CD1c-positive myeloid dendritic cell (primary cell): ENCODE measurements around the gene GRIA4.

Source experiments
- DNase-seq: peaks from one replicate; pipeline ENCODE4 v3.0.0-alpha.2; 2016; ENCODE audit errors: extremely low spot score

GRIA4 gene

DNA sequence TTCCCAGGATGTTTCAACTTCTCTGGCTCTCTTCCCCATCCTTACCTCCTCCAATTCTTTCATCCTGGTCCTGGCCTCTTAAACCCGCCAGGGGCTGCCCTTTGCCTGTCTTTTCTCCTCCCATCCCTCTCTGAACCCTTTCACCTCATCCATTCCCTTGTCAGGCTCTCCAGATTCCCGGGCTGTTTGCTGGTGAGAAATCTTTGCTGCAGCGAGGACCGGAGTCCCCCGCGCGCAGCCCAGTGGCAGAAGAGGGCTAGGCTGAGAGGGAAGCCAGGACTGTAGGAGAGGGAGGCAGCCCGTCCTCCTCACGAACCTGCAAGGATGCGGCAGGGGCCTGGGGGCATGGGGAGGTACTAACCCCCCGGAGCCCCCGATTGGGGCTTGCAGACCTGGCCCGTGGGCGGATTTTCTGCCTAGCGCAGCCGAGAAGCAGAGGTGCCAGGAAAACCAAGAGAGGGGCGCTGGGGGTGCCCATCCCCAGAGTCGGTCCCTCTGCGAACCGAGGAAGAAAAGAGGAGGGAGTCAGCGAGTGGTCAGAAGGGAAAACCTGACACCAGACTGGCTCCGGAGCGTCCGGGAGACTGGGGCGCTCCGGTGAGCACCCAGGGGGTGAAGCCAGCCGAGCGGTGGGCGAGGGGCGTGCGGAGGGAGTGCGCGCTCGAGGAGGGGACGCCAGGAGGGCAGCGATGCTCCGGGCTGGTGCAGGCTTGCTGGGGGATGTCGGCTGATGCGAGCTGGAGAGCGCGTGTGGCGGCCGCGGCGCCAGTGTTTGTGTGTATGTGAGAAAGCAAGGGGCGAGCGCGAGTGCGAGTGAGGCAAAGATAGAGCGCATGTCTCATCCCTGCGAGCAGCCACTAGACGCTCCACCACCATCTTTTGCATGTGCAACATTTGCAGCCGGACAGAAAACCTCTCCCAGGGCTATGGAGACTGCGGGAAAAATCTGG is at the start of gene GRIA4:
Gene GRIA4, plus strand, starts transcription at position 242 of the 950 bp plus-strand sequence. CDS start 925 bp downstream, outside the sequence.
- DNase-seq, result no peak

DNA sequence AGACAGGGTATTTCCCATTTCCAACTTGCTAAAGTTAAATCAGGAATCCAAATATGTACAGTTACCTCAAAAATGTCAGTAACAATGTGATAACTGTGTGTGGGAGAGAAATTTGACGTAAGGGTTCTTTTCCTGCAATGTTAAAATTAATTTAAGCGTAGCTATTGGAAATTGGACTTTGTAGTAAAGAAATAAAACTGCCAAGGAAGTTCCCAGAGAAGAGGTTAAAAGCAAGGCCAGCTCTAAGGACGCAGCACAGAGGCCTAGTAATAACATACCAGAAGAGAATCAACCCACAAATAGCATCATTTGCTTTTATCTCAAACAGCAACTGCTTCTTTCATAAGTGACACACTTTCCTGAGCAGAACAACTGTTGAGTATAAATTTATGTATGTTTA is 36.8 kb upstream of the GRIA4 start:
- DNase-seq, result no peak

DNA sequence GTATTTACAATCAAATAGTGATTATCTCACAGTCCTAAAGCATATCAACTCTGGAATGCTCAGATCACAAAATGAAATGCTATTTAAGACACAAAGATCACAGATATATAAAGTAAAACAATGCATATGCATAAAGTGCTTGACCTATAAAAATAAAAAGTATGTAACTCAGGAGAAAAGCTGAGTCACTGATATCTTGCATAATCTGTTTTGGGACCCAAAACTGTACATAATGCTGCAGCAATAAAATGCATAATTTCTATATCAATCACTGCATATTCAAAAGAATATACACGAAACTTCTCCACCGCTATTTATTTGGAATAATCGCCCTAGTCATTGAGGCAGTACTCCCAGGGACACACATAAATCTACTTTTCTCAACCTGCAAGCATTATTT is 34.9 kb upstream of the GRIA4 start:
- no peak for DNase-seq

DNA sequence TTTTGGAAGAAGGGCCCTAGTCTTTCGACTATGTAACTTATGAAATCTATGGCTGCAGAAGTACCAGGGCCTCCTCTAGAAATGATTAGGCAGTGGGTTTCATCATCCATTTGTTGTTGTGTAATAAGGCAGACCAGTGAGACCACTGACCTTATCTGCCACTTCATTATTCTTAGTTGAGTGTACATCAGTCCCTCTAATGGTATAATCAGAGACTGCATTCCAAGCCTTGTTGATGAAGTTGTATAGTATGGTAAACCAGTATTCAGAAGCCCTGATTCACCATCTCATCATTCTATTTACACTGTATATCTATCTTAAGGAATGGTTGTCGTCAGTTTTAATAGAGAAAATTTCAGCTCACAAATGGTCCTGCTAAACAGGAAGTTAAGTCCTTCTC is 32.2 kb upstream of the GRIA4 start:
- no peak for DNase-seq

DNA sequence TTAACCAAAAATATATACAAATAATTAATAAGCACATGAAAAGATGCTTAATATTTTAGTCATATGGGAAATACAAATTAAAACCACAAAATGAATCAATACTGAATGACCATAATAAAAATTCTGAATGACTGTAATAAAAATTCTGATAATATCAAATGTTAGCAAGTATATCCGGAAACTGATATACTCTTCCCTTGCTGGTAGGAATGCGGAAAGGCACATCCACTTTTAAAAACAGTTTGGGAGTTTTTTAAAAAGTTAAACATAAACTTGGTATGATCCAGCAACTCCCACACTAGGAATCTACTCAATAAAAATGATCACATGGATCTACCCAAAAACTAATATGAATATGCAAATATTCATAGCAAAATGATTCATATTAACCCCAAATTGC is 30.8 kb upstream of the GRIA4 start:
- DNase-seq, result no peak

DNA sequence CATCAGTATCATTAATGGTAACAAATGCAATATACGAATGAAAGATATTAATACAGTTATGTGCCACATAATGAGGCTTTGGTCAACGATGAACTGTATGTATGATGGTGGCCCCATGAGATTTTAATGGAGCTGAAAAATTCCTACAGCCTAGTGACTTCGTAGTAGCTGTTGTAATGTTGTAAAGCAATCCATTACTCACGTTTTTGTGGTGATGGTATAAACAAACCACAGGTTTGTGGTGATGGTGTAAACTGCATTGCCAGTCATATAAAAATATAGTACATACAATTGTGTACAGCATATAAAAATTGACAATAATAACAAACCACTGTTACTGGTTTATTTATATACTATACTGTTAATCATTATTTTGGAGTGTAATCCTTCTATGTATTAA is 27.4 kb upstream of the GRIA4 start:
- no peak for DNase-seq

DNA sequence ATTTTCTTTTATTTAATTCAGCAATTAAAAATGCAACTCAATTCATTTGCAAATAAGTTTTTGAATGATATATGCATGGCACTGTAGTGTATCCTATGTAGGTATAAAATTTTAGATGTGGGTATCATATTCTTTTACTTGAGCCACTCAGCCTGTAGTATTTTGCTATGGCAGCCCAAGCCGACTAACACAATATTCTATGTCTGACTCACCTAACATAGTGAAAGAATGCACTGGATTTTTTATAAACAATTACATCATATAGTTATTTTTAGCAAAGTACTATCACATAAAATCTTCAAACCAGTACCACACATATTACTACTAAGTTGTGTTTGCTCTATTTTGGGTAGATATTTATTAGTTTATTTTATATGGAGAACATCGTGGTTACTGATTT is 21.9 kb upstream of the GRIA4 start:
- no peak for DNase-seq

DNA sequence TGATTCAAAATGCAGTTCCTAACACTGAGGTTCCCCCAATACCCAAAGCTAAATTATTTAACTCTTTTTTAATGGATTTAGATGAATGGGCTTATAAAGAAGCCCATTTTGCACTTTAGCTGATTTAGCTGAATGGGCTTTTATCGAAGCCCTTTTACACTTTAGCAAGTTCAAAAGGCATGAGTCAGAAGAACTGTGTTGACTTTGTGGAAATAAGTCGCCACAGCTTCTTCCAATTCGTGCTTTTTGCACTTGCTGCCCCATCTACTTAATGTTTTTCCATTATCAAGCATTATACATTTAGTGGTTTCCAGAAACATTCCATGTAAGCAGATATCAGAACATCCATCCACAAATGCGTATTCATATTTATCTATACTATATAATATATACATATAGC is 20.5 kb upstream of the GRIA4 start:
- no peak for DNase-seq

DNA sequence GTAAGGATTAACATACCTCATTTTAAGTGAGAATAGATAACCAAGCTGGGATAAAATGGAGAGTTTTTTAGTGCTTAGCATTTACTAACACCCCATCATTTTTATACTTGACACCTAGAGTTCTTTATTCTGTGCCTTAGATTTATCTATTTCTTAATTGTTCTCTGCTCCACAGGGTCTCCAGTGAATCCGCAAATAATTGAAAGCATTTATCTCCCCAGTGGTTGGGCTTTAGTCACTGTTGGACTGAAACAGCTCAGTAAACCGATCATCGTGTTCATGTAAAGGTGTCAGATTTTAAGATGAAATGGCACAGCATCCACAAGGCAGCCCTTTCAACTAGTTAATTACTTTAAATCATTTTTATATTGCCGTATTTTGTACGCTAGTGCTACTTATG is 17.8 kb upstream of the GRIA4 start:
- DNase-seq, result no peak

DNA sequence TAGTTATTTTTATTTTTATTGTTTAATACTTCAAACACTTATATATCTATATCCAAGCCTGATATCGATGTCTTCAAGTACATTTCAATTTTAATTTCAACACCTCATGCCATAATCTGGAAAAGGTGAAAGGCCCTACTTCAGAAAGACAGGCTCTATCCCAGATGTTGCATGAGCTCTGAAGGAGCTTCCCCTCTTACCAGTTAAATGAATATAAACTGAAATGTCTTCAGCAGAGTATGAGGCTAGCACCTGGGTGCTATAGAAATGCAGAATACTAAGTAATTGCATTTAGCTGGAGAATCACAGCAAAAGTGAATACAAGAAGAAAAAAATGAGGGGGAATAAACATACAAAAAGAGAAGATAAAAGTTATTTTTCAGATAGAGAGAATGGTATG is 11.5 kb upstream of the GRIA4 start:
- no peak for DNase-seq

DNA sequence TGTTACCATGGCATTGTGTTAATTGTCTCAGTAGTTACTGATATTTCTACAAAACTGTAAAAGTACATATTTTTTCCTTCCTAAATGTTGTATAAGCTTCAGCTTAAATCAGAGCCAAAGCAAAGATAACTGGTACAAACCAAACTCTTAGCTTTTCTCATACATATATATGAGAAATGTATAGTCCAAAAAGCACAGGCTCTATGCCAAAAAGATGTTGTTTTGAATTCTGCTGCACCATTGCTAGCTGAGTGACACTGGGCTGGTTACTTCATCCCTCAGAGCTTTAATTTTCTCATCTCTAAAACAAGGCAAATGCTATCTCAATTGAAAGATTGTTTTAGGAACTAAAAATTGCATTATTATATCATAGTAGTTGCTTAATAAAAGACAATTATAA is 6.7 kb upstream of the GRIA4 start:
- DNase-seq, result no peak

DNA sequence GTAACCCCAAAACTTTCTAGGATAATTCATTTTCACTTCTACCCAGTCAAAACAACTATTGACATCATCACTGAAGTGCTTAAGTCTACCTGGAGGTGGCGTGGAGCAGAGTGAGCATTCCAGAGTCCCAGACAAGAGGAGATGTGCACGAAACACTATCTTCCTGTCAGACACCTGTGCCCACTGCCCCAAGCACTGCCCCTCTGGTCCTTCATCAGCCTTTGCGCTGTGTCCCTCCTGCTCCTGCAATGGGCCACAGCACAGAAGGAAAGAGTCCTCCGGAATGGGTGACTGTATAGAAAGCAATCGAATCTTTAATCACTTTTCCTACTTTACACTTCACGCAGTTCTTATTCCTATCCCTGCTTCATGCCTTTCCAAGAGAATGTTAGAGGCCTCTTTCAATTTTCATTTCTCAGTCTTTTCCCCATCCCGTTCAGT is 512 bp upstream of the GRIA4 start:
- no peak for DNase-seq

DNA sequence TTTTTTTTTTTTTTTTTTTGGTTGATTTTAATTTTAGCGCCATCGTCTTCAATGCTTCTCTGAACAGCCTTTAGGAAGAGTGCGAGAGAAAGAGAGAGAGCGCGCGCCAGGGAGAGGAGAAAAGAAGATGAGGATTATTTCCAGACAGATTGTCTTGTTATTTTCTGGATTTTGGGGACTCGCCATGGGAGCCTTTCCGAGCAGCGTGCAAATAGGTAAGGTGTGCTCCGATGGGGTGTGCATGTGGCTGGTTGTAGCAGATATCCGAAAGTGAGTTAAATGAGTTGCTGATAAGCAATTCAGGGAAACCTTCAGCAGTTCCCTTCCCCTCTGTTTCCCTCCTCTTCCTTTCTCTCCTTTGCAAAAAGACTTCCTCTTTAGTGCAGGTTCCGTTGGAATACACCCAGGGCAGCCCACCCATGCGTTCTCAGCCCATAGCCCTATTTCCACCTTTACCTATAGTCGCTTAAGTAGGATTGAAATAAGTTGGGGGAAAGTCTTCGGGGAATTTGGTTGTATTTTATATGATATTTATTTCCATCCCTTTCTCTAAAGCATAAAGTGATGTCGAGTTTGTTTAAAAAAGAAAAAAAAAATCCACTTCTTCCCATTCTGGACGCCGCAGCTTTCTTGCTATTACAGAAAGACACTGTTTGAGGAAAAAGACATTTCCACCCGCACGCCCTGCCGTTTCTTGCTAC is 1.1 kb downstream of the GRIA4 start:
- DNase-seq, result no peak

DNA sequence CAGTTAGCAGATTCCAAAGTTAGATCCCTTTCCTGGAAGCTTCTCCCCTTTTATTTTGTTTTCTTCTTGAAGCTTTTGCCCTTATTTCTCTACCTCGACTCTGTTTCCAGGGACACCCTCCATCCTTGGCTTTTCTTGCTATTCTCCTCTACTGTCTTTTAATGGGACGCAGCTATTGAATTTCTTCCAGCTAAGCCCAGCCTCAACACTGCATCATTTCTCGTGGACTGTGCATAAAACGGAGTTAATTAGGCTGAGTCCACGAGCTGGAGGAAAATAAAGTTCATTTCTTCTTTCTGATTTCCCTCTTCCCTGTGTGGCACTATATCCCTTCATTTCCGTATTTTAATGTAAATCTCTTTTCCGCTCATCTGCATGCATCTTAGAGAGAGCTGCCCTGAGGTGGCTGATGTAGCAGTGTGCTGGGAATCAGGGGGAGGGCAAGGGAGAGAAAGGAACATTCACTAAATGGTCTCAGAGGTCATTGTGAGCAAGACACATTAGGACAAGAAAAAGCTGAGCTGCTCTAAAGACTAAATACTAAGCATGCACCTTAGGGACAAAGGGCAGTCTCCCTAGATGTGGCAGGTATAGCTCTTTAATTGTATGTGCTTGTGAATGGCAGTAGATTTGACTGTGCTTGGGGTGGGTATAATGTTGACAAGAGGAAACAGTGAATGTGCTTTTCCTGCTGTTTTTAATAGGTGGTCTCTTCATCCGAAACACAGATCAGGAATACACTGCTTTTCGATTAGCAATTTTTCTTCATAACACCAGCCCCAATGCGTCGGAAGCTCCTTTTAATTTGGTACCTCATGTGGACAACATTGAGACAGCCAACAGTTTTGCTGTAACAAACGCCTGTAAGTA is 1.9 kb downstream of the GRIA4 start:
- no peak for DNase-seq

DNA sequence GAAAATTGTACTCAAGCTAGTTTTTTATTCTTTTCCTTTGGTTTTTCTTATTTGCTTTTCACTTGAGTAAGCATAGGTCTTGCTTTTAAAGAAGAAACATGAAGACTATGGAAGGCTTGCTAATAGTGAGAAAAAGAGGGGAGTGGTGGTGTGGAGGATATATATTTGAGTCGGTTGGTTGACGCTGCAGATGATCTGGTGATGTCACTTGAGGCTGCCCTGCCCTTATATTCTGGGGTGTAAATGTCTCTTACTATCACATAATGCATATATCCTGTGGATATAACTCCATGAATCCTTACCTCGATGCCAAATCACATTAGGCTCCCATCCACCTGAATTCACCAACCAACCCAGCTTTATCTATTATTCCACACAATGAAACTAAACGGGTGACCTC is 2.9 kb downstream of the GRIA4 start:
- DNase-seq, result no peak

DNA sequence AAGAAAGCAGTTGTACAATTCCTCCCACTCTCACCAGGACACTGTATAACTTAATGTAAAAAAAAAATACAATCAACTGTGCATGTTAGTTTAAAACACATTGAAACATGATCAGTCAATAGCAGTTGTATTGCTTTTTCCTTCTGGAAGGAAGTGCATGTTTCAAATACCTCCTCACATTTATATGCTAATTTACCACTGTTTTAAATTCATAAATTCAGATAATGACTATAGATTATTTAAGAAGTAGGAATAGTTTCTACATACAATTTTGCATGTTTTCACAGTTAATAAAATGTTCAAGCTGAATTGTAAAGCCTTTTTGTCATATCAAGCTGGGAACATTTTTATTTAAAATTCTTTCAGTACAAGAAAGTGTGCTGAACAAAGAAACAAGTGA is 3.3 kb downstream of the GRIA4 start:
- DNase-seq, result no peak

DNA sequence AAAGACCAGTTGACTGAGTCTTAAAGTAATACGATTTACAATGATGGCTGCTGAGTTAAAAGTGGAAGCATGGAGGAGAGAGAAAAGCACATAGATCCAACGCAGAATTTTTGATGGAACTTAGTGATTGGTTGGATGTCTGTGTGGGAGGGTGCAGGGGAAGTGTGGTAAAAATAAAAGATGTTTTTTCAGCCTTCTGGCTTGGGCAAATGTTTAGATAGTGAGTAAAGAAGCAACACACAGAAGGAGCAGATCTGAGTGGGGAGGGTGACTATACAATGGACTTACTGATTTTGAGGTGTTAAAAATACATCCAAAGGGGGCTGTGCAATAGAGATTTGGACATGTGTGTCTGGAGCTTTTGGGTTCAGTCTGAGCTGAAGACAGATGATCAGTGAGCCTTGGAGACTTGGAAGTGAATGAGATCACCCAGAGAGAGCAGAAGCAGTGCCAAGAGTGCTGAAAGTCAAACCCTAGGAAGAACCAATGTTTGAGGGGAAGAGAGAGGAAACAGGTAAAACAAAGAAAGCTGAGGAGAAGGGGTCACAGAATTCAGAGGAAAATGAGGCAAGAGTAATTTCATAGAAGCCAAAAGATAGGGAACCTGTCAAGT is 8.6 kb downstream of the GRIA4 start:
- no peak for DNase-seq

DNA sequence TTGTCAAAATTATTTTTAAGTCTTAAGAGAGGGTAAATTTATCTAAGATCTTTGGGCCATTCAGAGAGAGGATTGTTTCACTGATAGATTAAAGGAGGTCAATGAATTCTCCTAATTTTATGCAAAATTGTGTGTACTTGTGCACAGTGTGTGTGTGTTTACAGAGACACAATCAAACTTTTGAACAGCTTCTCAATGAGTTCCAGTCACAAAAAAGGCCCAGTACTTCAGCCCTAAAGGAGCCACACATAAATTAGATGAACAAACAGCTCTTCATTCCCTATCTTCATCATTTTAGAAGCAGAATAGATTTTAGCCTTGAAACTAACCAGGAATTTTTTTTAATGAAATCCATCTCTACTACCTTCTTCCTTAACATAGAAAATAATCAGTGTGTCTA is 9.7 kb downstream of the GRIA4 start:
- no peak for DNase-seq

DNA sequence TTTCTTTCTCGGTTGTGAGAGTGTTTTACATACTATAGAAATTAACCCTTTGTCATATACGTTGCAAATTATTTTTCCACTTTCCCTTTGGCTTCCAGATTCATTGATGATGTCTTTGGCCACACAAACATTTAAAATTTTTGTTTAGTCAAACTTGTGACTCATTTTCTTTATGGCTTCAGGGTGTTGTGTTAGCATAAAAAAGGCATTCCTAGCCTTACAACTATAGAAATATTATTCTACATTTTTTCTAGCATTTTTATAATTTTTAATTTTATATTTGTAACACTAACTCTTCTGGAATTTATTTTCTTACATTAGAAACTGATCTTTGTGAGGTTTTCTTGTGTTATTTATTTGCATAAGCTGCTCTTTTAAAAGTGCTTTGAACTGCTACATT is 12.1 kb downstream of the GRIA4 start:
- DNase-seq, result no peak

DNA sequence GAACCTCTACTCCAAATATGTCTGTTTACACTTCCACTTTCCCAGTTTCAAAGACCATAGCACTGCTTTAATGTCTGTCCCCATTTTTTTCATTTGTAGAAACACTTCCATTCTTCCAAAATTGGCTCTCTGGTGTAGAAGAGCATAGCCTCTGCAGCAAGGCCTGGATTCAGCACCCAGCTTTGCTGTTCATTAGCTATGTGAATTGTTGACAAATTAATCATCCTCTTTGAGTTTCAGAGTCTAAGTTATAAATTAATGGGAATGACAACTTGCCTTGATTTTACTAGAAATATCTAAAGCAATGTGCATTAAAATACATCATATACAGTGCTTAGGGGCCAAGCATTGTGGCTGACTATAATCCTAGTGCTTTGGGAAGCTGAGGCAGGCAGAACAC is 22.4 kb downstream of the GRIA4 start:
- DNase-seq, result no peak

DNA sequence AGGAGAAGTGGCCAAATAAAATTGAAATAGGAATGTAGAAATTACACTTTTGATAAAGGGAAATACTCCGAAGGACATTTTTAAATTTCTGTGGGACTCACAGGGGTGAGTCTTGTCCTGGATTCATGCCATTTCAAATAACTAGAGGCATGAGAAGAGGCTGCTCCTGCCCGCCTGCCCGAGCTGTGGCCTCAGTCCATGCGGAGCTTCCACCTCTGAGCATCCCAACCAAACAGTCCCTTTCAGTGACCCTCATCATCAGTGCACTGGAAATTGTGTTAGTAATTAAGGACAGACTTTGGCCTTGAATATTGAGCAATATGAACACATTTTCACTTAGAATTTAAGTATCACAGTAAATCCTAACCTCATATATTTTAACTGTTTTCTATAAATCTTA is 25.6 kb downstream of the GRIA4 start:
- no peak for DNase-seq

DNA sequence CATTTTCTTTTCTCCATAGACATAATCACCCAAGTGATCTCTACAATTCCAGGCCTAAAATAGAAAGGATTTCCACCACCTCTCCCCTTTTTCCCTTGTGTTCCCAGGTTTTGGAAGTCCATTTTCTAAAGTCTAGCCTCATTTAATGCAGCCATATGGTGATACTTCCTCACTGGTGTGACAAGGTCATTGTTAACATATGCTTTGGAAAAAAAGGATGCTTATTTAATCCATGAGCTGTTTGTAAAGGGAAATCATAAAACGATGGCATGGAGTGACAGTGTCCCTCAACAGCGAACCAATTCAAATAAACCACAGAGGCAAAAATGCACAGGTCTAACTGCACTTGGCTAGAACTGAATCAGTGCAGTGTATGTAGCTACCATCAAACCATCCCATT is 26.6 kb downstream of the GRIA4 start:
- no peak for DNase-seq
